Esophagus muscularis mucosa (tissue), 3 donors: ENCODE data around the gene KLF13.

Experiments used
- CTCF ChIP-seq, 3 experiments: fragments of 200-600 bp in 2 of 3; fragments of 450-650 bp in 1 of 3; sonication (generic) in 2 of 3; IDR thresholded peaks; one replicate each; pipeline ENCODE4 v1.5.1; 2017 to 2019; ENCODE audit warnings: antibody characterized with exemption in 3 of 3, mild to moderate bottlenecking in 2 of 3, moderate library complexity in 1 of 3
- POLR2A ChIP-seq: fragments of 450-650 bp; IDR thresholded peaks from one replicate; pipeline ENCODE4 v1.6.1; 2017; ENCODE audit warnings: antibody characterized with exemption, moderate library complexity, mild to moderate bottlenecking, low read depth
- POLR2AphosphoS5 ChIP-seq, 2 donors: sonication (generic); formaldehyde crosslinking; IDR thresholded peaks; one replicate each; pipeline ENCODE4 v1.6.1; 2017; ENCODE audit warnings: antibody characterized with exemption in 2 of 2

- no peak for TF ChIP-seq CTCF (IDR thresholded peaks at IDR 0.05)
- TF ChIP-seq POLR2A = no peak
- no peak for TF ChIP-seq POLR2AphosphoS5 (IDR thresholded peaks at IDR 0.05)
Measured at GRCh38 chr15:31317421-31318327, 9.0 kb upstream of the KLF13 start.
